ENCODE data around the gene ACSBG1. TPM values are rescaled to one million over a fixed set of nuclear protein-coding genes. Genes with fewer than 3 reads are reported as not detected.
"Not testable (repeated sequence)": the region's sequence is repeated elsewhere in the genome, so short reads cannot be mapped to it uniquely, and the experiment has no call there.

Gene ACSBG1
- total RNA-seq, 4 donors from 2014 or later = not detected

DNA sequence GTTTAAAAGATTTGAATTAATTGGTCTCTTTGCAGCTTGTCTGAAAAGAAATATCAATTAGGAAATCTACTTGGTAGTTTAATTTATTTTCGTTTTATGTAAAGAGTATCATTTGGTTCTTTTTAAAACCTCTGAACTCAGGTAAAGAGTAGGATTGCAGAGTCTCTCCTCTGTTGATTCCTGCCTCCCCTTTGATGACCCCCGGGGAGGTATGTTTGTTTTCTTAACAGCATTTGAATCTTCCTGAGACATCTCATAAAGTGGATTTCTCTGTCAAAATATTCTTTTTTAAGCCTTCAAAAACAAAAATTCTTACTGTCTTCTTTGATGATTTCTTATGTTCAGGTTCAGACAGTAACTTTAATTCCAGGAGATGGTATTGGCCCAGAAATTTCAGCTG, 77.2 kb downstream of the ACSBG1 start:
- TF ChIP-seq, protein P1, sequence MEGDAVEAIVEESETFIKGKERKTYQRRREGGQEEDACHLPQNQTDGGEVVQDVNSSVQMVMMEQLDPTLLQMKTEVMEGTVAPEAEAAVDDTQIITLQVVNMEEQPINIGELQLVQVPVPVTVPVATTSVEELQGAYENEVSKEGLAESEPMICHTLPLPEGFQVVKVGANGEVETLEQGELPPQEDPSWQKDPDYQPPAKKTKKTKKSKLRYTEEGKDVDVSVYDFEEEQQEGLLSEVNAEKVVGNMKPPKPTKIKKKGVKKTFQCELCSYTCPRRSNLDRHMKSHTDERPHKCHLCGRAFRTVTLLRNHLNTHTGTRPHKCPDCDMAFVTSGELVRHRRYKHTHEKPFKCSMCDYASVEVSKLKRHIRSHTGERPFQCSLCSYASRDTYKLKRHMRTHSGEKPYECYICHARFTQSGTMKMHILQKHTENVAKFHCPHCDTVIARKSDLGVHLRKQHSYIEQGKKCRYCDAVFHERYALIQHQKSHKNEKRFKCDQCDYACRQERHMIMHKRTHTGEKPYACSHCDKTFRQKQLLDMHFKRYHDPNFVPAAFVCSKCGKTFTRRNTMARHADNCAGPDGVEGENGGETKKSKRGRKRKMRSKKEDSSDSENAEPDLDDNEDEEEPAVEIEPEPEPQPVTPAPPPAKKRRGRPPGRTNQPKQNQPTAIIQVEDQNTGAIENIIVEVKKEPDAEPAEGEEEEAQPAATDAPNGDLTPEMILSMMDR (IDR thresholded peaks at IDR 0.05) = no peak
- DNase-seq (ENCODE audit: low spot score) (no peak), ATAC-seq (ENCODE audit: low FRiP score) (no peak)

DNA sequence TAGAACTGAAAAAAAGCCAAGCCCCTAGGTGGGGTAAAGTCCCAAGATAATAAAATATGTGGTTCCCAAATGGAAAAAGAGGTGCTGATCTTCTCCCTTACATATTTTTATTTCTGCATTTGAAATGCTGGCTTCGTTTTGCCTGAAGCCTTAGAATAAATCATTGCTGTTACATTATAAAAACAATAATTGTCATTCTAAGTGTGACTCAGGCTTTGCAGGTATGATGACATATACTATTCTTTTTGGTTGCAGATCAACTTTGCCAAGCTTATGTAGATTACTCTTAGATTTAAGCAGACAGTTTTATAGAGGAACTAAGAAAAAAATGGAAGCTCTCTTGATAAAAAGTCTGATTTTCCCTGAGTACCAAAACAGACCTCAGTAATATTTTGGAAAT, 77.7 kb downstream of the ACSBG1 start:
- ATAC-seq (ENCODE audit: low FRiP score) (no peak), DNase-seq (ENCODE audit: low spot score) (no peak)
- TF ChIP-seq, protein P1 (IDR thresholded peaks at IDR 0.05) = no peak

DNA sequence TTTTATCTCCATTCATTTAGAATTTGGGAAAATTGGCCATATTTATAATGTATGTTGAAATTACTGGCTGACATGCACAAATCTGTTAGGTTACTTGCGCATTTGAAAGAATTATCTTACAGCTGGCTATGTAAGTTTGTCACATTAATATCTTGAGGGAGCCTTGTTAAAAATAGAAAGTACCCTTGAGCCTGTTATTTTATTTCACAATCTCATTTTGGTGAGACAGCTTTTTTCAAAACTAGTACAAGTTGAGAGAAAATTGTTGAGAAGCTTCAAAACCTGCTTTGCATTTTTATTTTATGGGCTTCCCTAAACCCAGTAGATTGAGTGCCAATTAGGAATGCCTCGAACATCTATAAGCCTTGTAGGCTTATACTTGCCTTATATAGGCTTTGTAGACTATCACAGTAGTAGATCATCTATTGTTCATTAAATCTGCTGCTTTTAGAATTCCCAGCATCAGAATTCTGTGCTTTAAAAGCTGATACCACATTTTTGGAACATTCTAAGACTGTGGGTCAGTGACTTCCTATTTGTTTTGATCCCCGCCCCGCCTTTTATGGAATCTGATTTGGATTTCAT, 78.9 kb downstream of the ACSBG1 start:
- TF ChIP-seq, protein P1 (IDR thresholded peaks at IDR 0.05) = no peak
- DNase-seq (ENCODE audit: low spot score) (no peak), ATAC-seq (ENCODE audit: low FRiP score) (no peak)

DNA sequence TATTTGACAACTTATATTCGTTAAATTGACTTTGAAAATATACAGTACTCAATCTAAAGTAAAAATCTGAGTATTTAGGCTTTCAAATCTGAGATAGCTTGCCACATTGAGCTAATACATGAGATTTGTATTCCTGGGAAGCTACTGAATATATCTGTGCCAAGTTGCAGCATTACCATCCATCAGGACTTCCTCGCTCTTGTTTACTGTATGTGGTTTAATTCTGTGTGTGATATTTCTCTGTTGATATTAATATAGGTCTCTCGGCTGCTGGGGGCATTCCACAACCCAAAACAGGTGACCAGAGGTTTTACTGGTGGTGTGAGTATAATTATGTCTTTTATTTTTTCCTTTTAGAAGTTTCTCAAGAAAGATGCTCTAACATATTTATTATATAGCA, 79.4 kb downstream of the ACSBG1 start:
- ATAC-seq (ENCODE audit: low FRiP score) (no peak), DNase-seq (ENCODE audit: low spot score) (no peak)
- TF ChIP-seq, protein P1 (IDR thresholded peaks at IDR 0.05) = no peak

DNA sequence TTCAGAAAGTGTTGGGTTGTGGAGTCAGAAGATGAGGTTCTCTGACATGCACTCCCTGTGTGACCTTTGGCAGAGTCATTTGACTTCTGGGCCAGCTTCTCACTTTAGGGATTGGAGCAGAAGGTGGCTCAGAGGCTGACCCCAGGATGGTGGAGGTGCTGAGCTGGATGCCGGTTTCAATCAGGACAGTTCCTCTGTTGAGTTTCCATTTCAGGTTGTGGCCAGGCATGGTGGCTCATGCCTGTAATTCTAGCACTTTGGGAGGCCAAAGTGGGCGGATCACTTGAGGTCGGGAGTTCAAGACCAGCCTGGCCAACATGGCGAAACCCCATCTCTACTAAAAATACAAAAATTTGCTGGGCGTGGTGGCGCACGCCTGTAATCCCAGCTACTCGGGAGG, 83.3 kb downstream of the ACSBG1 start:
- not testable (repeated sequence) for ATAC-seq (ENCODE audit: low FRiP score); DNase-seq (ENCODE audit: low spot score)

DNA sequence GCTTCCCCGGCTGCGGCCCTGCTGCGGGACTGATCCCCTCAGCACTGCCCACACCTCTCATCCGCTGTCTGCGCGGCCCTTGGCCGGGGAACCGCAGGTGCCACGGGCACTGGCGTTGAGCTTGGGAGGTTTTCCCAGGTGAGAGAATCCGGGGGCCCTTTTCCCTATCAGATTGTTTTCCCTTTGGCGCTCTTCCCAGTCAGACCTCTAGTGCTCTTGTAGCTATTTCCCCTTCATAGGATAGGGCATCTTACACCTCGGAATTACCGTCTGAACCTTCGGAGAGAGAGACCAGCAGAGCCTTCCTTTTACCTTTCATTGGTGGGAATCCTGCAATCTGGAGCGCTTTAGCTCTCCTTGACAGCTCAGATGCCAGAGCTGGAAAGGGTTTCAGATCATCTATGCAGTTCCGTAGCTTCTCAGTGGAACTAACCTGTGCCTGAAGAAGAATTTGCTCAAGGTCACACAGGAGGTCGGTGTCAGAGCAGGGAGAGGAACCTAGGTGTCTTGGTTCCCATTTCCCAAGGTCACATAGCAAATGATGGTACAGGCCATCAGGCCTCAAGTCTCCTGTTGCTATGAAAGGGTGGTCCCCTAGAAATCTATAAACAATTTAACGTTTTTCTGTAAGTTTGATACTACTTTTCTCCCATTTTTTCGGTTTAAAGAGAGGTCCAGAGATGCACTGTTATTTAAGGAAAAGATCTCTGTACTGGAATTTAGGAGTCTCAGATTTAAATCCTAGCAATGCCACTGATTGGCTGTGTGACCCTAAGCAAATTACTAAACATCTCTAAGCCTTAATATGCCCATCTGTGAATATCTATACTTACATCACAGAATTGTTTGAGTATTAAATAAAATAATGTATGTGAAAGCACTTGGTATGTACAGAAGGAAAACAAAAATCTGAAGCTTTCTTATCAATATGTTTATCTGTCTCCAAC, 84.3 kb downstream of the ACSBG1 start:
- ATAC-seq (ENCODE audit: low FRiP score) (peak; percentile 22), DNase-seq (ENCODE audit: low spot score) (no peak)
- TF ChIP-seq, protein P1 (IDR thresholded peaks at IDR 0.05) = no peak

DNA sequence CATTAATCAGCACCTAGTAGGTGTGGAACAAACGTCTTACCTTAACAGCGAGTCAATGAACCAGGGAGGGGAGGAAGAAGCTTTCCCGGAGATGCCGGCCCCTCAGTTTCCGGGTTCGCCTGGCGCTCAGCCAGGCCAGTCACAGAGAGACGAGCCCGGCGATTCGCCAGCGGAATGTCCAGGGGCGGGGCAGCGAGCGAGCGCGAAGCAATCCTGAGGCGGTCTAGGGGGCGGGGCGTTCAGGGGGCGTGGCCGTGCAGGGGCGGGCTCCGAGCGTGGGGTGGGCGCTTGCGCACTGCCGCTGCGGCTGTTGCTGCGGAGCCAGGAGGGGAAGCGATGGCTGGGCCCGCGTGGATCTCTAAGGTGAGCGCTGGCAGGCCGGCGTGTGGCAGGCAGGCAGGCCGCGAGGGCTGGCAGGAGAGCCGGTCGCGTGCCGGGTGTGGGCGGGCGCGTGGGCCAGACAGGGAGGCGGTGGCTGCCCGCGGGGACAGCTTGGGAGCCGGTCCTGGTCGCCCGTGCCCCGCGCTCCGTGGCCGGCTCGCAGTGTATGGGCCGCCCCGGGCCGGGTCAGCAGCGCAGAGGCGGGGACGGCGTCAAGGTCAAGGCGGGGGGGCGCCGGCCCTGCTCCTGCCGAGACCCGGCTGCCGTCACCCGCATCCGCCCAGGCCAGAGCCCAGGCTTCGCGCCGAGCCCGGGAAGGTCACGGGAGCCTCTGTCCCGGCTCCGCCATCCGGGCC, 85.1 kb downstream of the ACSBG1 start, which contains the start of gene IDH3A:
Gene IDH3A (plus strand): TSS at position 295 of the 737 bp plus-strand sequence. CDS start 42 bp downstream, at position 337.
- TF ChIP-seq, protein P1 (IDR thresholded peaks at IDR 0.05) = no peak
- ATAC-seq (ENCODE audit: low FRiP score) = peak; percentile 98
- peak; percentile 99 for DNase-seq (ENCODE audit: low spot score)
